Stimulated activated CD4-positive, alpha-beta T cell treated with anti-CD3 and anti-CD28 coated beads, Interleukin-15, amount 100 ng/mL, for 1 hour (primary cell): ENCODE measurements around the gene MYH7B.

ENCODE experiments used
- DNase-seq, 2 donors: peaks; one replicate each; pipeline ENCODE4 v3.0.0-alpha.2; 2020; ENCODE audit warnings: low read depth in 1 of 2, low spot score in 1 of 2

The MYH7B gene

DNA sequence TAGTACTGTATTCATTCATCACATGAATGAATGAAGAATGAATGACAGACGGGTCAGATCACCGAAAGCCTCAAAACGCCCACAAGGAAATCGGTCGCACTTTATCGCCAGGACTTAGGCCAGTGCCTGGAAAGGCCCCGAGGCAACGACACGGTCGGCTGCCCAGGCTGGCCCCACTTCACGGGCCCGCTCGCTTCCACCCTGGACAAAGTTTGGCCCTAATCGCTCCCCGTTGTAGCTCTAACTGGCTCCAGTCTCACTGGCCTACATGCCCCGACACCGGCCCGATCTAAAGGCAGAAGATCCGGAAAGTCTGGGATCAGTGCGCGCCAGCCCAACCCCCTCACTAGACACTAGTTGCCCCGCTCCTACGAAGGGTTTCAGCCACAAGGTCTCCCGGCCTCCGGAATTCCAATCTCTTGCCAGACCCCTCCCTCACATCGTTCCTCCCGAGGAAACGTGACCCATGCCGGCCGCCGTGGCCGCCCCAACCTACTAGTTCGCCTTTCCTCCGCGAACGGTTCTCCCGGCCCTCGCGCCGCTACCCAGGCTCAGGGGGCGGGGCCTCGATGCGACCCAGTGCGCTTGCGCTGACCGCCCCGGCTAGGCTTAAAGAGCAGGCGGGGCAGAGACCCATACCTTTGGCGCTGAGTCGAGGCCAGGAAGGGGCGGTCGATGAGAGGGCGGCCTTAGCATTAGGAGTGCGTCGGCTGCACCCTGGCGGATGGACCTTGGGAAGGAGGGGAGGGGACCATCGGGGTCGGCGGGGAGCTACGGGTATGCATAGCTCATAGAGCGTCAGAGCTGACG, at the start of gene MYH7B, which contains the start of gene GSS:
Gene MYH7B, plus strand, starts transcription at position 638 of the 810 bp plus-strand sequence. CDS start 22,138 bp downstream, outside the sequence.
Gene GSS, minus strand, starts transcription at position 576 of the 810 bp plus-strand sequence. CDS start 3,954 bp downstream, outside the sequence.
- DNase-seq = peak; percentile 93 to 99

DNA sequence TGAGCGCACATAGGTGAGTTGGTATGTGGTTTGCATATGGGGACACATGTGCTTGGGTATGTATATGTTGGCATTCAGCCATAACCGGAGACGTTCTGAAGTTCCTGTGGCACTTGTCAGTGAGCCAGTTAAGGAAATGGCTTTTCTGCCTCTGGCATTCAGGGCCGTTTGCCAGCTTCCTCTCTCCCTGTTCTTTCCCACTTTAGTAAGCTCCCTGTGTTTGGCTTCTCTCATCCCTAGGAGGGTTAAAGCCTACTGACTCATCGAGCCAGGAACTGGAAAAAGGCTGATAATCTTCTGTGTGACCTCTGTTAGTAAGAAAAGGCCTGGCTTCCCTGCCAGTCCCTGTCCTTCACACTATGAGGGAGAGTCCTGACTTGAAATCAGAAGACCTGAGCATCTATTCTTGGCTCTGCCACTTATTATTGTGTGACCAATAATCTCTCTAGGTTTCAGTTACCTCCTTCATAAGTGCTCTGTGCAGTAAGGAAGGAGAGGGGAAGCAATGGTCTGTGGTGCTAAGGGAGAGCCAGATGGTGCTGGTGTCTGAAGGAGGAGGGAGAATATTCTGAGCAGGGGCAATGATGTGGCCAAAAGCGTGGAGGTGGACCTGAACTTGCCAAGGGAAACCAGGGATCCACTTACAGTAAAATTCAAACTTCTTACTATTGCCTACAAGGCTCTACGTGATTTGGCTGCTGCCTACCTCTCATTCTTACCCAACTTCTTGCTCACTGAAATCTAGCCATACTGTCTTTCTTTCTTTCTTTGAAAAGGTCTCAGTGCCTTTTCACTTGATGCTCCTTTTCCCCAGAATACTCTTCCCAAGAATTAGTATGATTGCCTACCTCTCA, 47.8 kb upstream of the MYH7B start:
- DNase-seq = no peak

DNA sequence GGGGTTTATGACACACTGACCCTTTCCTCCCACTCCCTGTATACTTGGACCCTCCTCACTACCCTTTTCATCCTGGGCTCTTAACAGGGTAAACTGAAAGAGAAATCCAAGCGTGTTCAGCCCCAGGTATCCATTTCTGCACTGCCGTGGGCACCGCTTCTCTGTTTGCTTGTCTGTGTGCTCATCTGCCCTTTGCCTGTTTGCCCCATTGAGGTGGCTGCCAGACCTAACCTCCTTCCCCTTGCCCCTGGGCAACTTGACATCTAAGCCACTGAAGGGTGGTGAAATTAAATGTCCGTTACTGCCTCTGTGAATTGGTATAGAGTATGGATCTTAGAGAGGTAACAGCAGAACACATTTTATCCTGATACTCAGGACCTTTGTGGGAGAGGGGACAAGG, 40.5 kb upstream of the MYH7B start:
- no peak for DNase-seq

DNA sequence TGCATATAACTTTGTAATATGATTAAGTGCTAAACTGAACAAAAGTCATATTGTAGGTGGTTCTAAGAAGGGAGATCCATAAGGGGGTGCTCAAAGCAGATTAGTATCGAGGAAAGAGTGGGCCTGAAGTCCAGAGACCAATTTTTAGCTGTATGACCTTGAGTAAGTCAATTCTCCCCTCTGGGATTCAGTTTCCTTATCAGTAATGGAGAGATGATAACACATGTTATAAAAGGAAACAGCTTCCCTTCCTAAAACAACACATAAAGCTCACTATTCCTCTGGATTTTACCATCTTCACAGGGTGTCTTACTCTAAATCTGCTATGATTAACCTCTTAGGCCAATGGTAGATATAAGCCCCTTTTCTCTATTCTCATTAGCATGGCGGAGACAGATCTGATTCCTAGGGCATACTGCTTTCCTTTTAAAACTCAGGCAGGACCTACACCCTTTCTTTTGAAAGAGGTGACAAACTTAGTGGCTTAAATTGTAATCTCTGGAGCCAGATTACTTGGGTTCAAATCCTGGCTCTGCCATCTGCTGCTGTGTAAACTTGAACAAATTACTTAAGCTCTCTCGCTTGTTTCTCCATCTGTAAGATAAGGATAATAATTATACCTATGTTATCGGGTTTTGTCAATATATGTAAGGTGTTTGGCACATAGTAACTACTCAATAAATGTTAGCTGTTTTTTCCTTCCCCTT, 39.8 kb upstream of the MYH7B start:
- DNase-seq = no peak

DNA sequence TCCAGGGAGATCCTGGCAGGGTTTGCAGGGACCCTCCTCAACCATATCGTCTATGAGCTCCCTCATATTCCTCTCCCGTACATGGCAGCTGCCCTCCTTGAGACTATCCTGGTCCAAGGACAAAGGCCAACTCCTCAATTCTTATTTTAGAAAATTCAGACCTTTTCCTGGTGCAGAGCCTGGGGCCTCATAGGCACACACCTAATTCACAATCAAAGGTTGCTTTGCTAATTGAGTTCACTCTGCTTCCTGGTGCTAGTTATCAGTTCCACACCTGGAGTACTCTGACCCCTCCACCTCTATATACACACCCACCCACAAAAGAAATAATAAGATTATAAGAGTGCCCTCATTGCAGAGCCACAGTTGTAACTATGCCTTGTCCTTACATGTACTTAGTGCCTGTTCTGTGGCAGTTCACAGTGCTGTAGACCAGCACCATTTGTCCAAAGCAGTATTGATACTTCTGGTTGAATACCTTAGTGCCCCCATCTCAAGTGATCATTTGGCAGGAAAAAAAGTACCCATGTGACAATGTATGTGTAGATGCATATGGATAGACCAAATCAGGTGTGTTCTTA, 38.8 kb upstream of the MYH7B start:
- no peak for DNase-seq

DNA sequence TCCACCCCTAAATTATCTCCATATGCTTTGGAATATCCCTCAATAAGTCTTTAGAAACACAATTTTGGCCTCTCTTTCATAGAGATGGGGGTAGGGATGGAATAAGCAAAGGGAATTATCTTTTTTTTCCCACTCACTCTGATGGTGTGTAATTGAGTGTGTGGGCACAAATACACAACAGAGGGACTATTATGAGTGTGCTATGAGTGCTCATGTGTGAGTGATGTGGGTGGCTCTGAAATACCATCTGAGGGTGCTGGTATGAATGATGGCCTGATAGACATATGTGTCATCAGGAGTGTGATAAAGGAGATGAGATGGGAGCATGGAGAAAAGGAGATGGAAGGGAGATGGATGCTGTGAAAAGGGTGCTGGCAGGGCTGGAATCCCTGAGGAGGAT, 35.6 kb upstream of the MYH7B start:
- DNase-seq = no peak

DNA sequence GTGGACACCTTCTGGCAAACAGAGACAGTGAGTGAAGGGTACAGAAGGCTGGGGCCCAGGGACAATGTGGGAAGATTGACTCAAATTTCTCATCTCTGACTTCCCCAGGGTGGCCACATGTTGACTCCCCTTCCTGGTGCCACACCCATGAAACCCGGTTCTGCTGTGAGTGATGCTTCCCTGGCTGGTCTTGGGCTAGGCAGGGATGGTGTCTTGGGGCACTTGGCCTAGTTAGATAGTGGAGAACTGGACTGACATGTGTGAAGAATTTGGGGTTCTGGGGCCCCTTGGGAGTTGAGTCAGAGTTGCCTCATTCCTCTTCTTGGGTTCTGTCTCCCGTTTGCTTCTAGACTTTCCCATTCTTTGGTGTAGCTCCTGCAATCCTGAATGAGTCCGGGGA, 34.2 kb upstream of the MYH7B start:
- no peak for DNase-seq

DNA sequence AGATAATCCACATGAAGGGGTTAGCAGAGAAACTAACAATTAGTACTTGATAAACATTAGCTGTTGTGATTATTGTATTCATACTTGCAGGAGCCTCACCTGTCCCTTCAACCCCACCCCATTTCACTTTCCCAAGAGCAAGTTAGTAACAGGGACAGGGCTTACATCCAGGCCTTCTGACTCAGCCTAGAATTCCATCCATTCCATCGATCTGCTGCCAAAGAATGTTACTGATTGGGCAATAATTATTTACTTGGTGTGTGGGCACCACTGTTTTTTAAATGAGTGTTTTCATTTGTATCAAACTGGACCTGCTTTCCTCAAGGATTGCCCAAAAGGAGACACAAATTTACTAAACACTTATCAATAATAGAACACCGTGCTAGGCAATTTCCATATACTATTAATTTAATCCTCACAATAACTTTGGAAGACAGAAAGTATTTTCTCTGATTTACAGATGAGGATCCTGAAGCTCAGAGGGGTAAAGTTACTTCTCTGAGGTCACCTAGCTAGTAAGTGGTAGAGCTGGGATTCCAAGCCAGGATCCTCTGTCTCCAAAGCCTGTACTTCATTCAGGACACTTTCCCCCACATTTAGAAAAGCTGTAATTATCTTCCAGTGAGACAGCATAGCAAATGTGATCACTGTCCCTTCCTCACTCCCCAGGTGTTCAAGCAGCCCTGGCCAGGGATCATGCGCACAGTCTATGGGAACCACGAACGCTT, 32.9 kb upstream of the MYH7B start:
- no peak for DNase-seq

DNA sequence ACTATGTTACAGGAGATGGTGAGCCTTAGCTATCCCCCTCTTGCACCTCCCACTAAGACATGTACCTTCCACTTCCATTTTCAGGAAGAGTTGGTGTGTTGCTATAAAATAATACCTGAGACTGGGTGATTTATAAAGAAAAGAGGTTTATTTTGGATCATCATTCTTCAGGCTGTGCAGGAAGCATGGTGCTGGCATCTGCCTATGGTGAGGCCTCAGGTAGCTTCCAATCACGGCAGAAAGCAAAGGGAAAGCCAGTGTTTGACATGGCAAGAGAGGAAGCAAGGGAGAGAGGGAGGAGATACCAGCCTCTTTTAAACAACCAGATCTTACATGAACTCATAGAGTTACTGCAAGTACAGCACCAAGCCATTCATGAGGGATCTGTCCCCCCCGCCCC, 32.3 kb upstream of the MYH7B start:
- no peak for DNase-seq

DNA sequence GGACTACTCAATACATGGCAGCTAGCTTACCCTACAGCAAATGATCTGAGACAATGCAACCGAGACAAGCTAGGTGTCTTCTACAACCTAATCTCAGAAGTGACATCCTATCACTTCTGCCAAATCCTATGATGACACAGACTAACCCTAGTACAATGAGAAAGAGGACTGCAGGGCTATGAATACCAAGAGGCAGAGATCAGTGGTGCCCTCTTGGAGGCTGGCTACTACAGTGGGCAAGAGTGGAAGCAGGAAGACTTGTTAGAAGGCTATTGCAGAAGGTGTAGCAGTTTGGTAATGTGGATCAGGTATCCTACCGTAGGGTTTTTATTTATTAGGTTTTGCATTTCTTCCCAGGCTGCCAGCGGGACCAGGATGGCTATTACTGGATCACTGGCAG, 30.3 kb upstream of the MYH7B start:
- no peak for DNase-seq

DNA sequence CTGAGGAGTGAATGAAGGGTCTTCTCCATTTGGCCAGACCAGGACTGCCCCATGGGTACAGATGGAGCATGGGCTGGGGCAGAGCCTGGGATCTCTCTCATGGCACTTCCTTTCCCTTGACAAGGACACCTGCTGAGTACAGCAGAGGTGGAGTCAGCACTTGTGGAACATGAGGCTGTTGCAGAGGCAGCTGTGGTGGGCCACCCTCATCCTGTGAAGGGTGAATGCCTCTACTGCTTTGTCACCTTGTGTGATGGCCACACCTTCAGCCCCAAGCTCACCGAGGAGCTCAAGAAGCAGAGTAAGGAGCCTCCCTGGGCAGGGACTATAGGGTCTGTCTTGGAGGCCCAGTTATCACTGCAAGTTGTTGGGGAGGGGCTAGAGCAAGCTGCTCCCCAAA, 29.7 kb upstream of the MYH7B start:
- DNase-seq = no peak

DNA sequence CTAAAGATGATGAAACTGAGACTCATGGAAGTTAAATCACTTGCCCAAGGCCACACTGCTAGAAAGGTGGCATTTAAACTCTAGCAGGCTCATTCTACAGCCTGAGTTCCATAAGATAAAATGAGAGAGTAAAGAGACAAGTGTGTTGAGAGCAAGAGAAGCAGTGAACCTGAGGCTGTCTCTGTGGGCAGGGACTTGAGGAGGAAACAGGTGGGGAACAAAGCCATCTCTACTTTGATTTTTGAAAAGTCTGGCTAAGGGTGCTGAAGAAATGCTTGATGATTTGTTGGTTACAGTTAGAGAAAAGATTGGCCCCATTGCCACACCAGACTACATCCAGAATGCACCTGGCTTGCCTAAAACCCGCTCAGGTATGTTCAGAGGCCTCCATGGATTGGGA, 29.1 kb upstream of the MYH7B start:
- DNase-seq = no peak

DNA sequence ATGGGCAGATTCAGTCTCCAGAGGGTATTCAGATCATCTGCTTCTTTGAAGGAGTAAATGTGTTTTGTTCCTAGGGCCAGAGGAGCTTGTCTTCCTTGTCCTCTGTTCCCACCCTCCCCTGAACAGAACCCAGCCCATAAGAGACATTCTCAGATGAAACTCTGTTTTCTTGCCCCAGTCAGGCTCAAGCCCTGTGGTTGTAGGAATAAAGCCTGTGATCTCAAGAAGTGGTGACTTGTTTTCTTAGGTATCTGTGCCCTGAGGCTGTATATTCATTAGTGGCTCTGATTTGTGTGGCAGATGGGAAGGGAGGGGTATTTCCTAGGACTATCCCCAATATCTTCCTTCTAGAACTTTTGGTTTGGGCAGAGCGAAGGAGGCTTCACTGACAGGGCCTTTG, 27.9 kb upstream of the MYH7B start:
- DNase-seq = no peak

DNA sequence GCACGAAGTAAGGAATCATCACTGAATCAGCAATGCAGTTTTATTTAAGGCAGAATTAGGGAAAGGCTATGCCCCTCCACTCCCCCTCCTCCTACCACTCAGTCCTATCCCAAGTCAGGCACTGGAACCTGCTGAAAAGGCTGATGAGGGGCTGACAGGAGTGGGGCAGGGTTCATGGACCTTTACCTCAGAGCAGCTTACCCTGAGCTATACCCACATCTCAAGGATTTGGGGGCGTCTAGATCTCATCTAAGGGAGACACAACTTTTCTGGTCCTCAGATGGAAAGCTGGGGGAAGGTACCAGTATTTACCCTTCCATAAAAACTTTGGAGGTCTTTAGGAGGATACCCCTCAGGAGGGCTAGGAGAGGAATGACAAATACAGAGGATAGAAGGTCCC, 27.3 kb upstream of the MYH7B start:
- no peak for DNase-seq

DNA sequence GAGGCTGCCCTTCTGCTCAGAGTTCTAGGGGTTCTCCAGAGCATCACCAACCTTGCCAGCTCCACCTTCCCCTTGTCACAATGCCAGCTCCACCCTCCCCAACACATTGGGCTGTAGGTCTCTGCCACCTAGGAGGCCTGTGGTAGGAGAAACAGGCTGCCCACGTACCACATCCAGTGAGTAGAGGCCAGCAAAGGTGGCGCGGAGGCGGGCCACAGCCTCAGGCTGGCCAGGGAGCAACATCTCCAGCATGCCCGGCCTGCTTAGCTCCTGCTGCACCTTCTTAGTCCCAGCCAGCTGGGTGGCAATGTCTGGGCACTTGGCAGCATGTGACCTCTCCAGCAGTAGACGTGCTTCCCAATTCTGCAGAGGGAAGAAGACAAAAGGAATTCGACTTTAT, 23.9 kb upstream of the MYH7B start:
- no peak for DNase-seq

DNA sequence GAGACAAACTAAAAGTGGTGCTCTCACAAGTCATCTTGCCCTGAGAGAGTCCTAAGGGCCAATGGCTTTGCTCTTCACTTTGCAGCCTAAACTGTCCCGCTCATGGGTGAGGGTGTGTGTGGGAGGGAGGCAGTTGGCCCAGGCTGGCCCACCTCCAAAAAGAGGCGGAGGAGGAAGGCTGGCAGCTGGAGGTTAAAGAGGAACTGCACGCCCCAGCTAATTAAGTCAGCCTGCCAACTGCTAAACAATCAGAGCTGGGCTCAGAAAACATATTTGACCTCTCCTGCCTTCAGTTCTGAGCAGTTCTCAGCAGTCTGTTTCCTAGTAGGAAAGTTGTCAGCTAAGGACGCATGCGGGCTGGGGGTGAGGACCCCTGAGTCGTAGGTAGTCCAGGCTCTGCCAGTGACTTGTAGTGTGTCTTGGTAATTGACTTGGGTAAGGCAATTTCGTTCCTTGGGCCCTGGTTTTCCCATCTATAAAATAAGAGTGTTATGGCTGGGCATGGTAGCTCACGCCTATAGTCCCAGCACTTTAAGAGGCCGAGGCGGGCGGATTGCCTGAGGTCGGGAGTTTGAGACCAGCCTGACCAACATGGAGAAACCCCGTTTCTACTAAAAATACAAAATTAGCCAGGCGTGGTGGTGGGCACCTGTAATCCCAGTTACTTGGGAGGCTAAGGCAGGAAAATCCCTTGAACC, 17.1 kb upstream of the MYH7B start:
- DNase-seq = no peak

DNA sequence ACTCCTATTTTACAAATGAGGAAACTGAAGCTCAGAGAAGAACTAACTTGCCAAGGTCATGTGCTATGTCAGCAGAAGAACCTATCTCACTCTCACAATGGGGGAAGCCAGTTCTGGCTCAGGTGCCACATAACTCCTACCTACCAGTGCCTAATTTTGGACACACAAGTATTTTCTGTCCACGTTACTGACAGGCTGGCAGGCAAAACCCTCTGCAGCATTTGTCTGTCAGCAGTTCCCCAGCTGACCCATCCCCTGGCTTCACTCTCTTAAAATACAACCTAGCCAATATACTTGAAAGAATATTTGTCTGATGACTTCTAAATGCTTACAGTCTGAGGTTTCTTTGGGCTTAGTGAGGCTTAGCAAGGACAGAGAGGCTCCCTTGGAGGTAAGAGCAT, 15.6 kb upstream of the MYH7B start:
- DNase-seq = no peak

DNA sequence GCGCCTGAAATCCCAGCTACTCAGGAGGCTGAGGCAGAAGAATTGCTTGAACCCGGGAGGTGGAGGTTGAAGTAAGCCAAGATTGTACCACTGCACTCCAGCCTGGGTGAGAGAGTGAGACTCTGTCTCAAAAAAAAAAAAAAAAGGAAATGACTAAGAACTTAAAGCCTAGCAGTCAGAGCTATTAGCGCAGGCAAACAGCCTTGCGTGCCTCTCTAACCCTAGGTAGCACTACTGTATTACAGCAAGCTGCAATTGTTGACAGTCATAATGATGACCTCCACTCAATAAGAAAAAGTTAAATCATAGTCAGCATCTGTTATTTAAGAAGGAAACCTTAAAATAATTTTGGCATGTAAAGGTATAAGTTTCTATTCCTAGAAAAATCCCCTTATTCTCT, 14.4 kb upstream of the MYH7B start:
- DNase-seq = no peak

DNA sequence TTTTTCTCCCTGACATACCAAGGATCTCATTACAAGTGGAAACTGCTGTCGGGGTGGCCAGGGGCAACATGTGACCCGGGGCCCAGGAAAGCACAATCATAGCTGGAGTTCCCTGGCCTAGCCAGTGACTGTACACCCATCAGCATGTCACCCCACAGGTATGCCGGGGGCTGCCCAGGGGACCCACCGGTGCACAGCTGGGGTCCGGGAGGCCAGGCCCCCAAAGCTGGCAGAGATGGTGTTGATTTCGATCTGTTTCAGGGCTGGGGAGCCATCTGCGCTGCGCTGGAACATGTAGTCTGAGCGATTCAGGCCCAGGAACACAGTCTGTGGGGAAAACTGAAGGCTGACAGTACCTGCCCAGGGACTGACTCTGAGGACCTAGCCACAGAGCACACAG, 13.4 kb upstream of the MYH7B start:
- DNase-seq = no peak
